Measurements from ENCODE around the gene BTRC. TPM values are rescaled to one million over a fixed set of nuclear protein-coding genes. Genes with fewer than 3 reads are reported as not detected.
A peak's percentile ranks its signal among the peaks of the same experiment; 100 is the strongest.

The BTRC gene
- total RNA-seq, 2 experiments from 2014 or later, result 13.5 to 15.2 TPM

GRCh38 chr10:101545898-101546297 is 191.9 kb downstream of the BTRC start:
- ATAC-seq (ENCODE audit: low read depth) (no peak), DNase-seq (no peak)
- no peak overlapping the region for H3K27ac Mint-ChIP-seq
- no peaks in the 10 kb centered on the region for H3K27me3 Mint-ChIP-seq
- peaks cover 6% of the 10 kb centered on the region for H3K36me3 Mint-ChIP-seq
- no peak overlapping the region for H3K4me3 Mint-ChIP-seq
- no peaks in the 10 kb centered on the region for H3K4me1 Mint-ChIP-seq
- POLR2A ChIA-PET, result no interaction called here
- H3K9me3 Mint-ChIP-seq, result no peaks in the 10 kb centered on the region

- POLR2A ChIA-PET, result no interaction called here
- H3K27me3 Mint-ChIP-seq, result no peaks in the 10 kb centered on the region
- H3K4me3 Mint-ChIP-seq, result no peak overlapping the region
- H3K9me3 Mint-ChIP-seq, result no peaks in the 10 kb centered on the region
- DNase-seq, result no peak
- peaks cover 5% of the 10 kb centered on the region for H3K36me3 Mint-ChIP-seq
- H3K4me1 Mint-ChIP-seq, result no peaks in the 10 kb centered on the region
- H3K27ac Mint-ChIP-seq, result no peak overlapping the region
- ATAC-seq (ENCODE audit: low read depth), result no peak
Measured at GRCh38 chr10:101550965-101551364, 197.0 kb downstream of the BTRC start.

- no peaks in the 10 kb centered on the region for H3K27me3 Mint-ChIP-seq
- H3K36me3 Mint-ChIP-seq, result peaks cover 2% of the 10 kb centered on the region
- no peaks in the 10 kb centered on the region for H3K9me3 Mint-ChIP-seq
- POLR2A ChIA-PET, result no interaction called here
- no peaks in the 10 kb centered on the region for H3K4me1 Mint-ChIP-seq
- no peak overlapping the region for H3K27ac Mint-ChIP-seq
- DNase-seq (no peak), ATAC-seq (ENCODE audit: low read depth) (no peak)
- H3K4me3 Mint-ChIP-seq, result no peak overlapping the region
Measured at GRCh38 chr10:101552442-101552841, 198.5 kb downstream of the BTRC start.

GRCh38 chr10:101557541-101557940 is 203.6 kb downstream of the BTRC start:
- DNase-seq, result no peak
- no peak for ATAC-seq (ENCODE audit: low read depth)
- no peaks in the 10 kb centered on the region for H3K36me3 Mint-ChIP-seq
- no peaks in the 10 kb centered on the region for H3K27me3 Mint-ChIP-seq
- H3K4me1 Mint-ChIP-seq, result peaks cover 18% of the 10 kb centered on the region
- POLR2A ChIA-PET, result no interaction called here
- peak overlapping the region; percentile 19 for H3K27ac Mint-ChIP-seq
- H3K4me3 Mint-ChIP-seq, result no peak overlapping the region
- H3K9me3 Mint-ChIP-seq, result no peaks in the 10 kb centered on the region

GRCh38 chr10:101558204-101558603 is 204.2 kb downstream of the BTRC start:
- H3K27ac Mint-ChIP-seq, result peak overlapping the region; percentile 58
- POLR2A ChIA-PET, result interaction anchor here (1.3 kb wide), 1 partner anchor 12 kb away, joined by 4 read pairs; no protein-coding TSS in a partner anchor
- H3K4me3 Mint-ChIP-seq, result no peak overlapping the region
- H3K4me1 Mint-ChIP-seq, result peaks cover 18% of the 10 kb centered on the region
- H3K27me3 Mint-ChIP-seq, result no peaks in the 10 kb centered on the region
- ATAC-seq (ENCODE audit: low read depth) (peak; percentile 79), DNase-seq (no peak)
- no peaks in the 10 kb centered on the region for H3K9me3 Mint-ChIP-seq
- H3K36me3 Mint-ChIP-seq, result no peaks in the 10 kb centered on the region

- peak overlapping the region; percentile 46 for H3K27ac Mint-ChIP-seq
Measured at GRCh38 chr10:101558671-101559595, 205.0 kb downstream of the BTRC start.

GRCh38 chr10:101559596-101560297 is 205.8 kb downstream of the BTRC start:
- no peak overlapping the region for H3K4me3 Mint-ChIP-seq
- H3K4me1 Mint-ChIP-seq, result peaks cover 18% of the 10 kb centered on the region
- no peak for DNase-seq
- peak overlapping the region; percentile 46 for H3K27ac Mint-ChIP-seq
- H3K36me3 Mint-ChIP-seq, result no peaks in the 10 kb centered on the region
- POLR2A ChIA-PET, result interaction anchor here (1.3 kb wide), 1 partner anchor 10 kb away, joined by 4 read pairs; no protein-coding TSS in a partner anchor
- ATAC-seq (ENCODE audit: low read depth), result no peak
- H3K9me3 Mint-ChIP-seq, result no peaks in the 10 kb centered on the region
- H3K27me3 Mint-ChIP-seq, result peaks cover 9% of the 10 kb centered on the region

More at GRCh38 chr10:101558671-101559595, 205.0 kb downstream of the BTRC start:
- H3K27me3 Mint-ChIP-seq, result peaks cover 4% of the 10 kb centered on the region
- DNase-seq (no peak), ATAC-seq (ENCODE audit: low read depth) (no peak)
- no peak overlapping the region for H3K4me3 Mint-ChIP-seq
- no peaks in the 10 kb centered on the region for H3K36me3 Mint-ChIP-seq
- H3K4me1 Mint-ChIP-seq, result peaks cover 18% of the 10 kb centered on the region
- POLR2A ChIA-PET, result interaction anchor here (1.3 kb wide), 1 partner anchor 11 kb away, joined by 4 read pairs; no protein-coding TSS in a partner anchor
- H3K9me3 Mint-ChIP-seq, result no peaks in the 10 kb centered on the region

GRCh38 chr10:101560298-101561067 is 206.5 kb downstream of the BTRC start:
- Mint-ChIP-seq H3K4me3 (no peak overlapping the region), H3K27ac (no peak overlapping the region), H3K27me3 (peaks cover 17% of the 10 kb centered on the region), H3K9me3 (no peaks in the 10 kb centered on the region), H3K36me3 (no peaks in the 10 kb centered on the region), H3K4me1 (peaks cover 18% of the 10 kb centered on the region)
- ATAC-seq (ENCODE audit: low read depth), result no peak
- POLR2A ChIA-PET, result no interaction called here
- no peak for DNase-seq

GRCh38 chr10:101561068-101561915 is 207.3 kb downstream of the BTRC start:
- Mint-ChIP-seq H3K27me3 (peaks cover 24% of the 10 kb centered on the region), H3K36me3 (no peaks in the 10 kb centered on the region), H3K4me1 (peaks cover 18% of the 10 kb centered on the region), H3K4me3 (no peak overlapping the region), H3K27ac (no peak overlapping the region), H3K9me3 (no peaks in the 10 kb centered on the region)
- DNase-seq (no peak), ATAC-seq (ENCODE audit: low read depth) (no peak)
- POLR2A ChIA-PET, result no interaction called here

- Mint-ChIP-seq H3K4me1 (peaks cover 20% of the 10 kb centered on the region), H3K36me3 (no peaks in the 10 kb centered on the region), H3K9me3 (no peaks in the 10 kb centered on the region), H3K4me3 (no peak overlapping the region), H3K27me3 (peaks cover 30% of the 10 kb centered on the region), H3K27ac (no peak overlapping the region)
- ATAC-seq (ENCODE audit: low read depth) (no peak), DNase-seq (no peak)
- POLR2A ChIA-PET, result no interaction called here
Measured at GRCh38 chr10:101562231-101562630, 208.3 kb downstream of the BTRC start.

GRCh38 chr10:101563007-101563406 is 209.0 kb downstream of the BTRC start:
- no peaks in the 10 kb centered on the region for H3K36me3 Mint-ChIP-seq
- POLR2A ChIA-PET, result no interaction called here
- ATAC-seq (ENCODE audit: low read depth) (no peak), DNase-seq (no peak)
- no peaks in the 10 kb centered on the region for H3K9me3 Mint-ChIP-seq
- H3K4me1 Mint-ChIP-seq, result peaks cover 14% of the 10 kb centered on the region
- H3K27ac Mint-ChIP-seq, result no peak overlapping the region
- peaks cover 38% of the 10 kb centered on the region for H3K27me3 Mint-ChIP-seq
- H3K4me3 Mint-ChIP-seq, result no peak overlapping the region

- peaks cover 43% of the 10 kb centered on the region for H3K27me3 Mint-ChIP-seq
- no peaks in the 10 kb centered on the region for H3K36me3 Mint-ChIP-seq
- DNase-seq, result no peak
- no peak for ATAC-seq (ENCODE audit: low read depth)
- POLR2A ChIA-PET, result no interaction called here
- H3K9me3 Mint-ChIP-seq, result no peaks in the 10 kb centered on the region
- H3K27ac Mint-ChIP-seq, result no peak overlapping the region
- peaks cover 9% of the 10 kb centered on the region for H3K4me1 Mint-ChIP-seq
- H3K4me3 Mint-ChIP-seq, result no peak overlapping the region
Measured at GRCh38 chr10:101563497-101564040, 209.6 kb downstream of the BTRC start.
